NCI-H2171 (cell line): ENCODE results near the gene AKT2.

Experiments
- DNase-seq: peaks from one replicate; lab custom pipeline; 2025; lab: John Stamatoyannopoulos, UW

AKT2 gene

GRCh38 chr19:40184273-40184672 lies 100.9 kb downstream of the AKT2 start:
- DNase-seq, result no peak
